Nucleus accumbens (tissue), 56 donors: Measurements from ENCODE around the gene C1orf94.
A peak's percentile ranks its signal among the peaks of the same experiment; 100 is the strongest.

Experiments used
- DNase-seq, 56 donors: peaks; one replicate each; lab custom pipeline; 2025; lab: John Stamatoyannopoulos, UW

The C1orf94 gene, protein sequence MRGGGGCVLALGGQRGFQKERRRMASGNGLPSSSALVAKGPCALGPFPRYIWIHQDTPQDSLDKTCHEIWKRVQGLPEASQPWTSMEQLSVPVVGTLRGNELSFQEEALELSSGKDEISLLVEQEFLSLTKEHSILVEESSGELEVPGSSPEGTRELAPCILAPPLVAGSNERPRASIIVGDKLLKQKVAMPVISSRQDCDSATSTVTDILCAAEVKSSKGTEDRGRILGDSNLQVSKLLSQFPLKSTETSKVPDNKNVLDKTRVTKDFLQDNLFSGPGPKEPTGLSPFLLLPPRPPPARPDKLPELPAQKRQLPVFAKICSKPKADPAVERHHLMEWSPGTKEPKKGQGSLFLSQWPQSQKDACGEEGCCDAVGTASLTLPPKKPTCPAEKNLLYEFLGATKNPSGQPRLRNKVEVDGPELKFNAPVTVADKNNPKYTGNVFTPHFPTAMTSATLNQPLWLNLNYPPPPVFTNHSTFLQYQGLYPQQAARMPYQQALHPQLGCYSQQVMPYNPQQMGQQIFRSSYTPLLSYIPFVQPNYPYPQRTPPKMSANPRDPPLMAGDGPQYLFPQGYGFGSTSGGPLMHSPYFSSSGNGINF

DNA sequence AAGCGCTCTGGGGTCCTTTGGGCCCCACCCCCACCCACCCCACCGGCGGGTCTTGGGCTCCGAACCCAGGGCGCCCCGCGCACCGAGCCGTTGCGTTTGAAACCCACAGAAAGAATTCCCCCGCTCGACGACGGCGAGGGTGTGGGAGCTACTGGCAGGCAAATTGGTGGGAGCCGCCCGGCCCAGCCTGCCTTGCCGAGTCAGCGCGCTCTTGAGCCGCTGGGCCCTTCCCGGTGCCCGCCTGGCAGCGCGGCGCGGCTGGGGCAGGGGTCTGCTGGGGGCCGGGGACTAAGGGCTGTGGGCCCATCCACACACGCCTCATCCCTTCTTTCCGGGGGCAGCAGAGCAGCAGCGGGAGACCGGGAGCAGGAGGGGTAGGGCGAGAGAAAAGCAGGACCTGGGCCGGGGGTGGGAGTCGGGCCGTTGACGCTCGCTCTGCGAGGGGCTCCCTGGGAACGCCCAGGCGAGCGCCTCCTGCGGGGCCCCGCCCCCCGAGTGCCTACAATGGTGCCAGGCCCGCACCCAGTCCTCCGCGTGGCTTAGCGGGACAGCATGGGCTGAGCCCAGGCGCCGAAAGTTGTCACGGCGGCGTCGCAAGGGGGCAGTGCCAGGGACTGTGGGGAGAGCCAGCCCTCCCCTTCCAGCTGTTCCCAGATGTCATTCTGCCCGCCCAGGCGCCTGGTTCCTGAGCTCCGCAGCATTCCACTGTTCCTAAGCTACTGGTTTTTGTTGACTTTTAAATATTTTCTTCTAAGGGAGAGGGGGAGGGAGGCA, at the start of gene C1orf94:
TSS of gene C1orf94 (plus strand) at position 78 of the 774 bp plus-strand sequence. CDS start 883 bp downstream, outside the sequence.
- peak in 28 of 56 donors; percentile 2 to 57 (median 12) for DNase-seq

DNA sequence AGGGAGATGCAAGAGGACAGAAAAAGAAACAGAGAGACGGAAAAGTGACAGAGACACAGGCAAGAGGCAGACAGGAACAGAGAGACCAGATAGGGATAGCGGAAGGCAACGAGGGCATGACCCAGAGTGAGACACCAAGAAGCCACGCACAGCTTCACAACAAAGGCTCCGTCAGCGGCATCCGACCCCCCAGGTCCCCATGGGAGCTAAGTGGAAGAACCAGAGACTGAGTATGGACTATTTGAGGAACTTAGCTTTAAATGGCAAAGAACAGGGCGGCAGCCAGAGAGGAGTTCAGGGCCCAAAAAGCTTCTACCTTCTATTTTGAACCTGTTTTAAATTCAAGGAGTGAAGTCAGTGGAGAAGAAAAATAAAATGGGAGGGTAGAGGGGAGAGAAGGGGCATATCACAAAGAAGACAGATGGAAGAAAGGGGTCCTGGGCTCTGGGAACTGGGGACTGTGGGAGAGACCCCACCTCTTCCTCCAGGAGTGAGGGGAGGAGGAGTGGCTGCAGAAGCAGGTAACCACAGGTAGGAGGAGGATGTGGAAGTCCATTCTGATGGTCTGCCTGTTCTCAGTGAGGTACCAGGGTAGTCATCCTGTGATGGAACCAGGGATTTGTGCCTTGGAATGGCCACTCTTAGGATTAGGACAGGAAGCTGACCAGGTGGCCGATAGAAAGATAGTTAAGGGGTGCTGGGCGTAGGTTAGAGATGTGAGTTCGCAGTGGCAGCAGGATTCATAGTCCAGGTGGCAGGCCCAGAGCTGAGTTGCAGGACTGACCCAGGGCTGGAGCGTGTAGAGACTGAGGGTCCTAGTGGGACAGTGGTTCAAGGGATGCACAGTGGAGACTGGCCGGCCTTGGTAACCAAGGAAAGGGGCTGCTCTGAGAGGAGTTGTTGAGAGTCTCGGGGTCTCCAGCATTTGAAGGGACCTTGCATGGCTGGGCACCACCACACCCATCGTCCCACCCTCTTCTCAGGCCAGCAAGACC, 49.4 kb upstream of the C1orf94 start:
- no peak for DNase-seq

DNA sequence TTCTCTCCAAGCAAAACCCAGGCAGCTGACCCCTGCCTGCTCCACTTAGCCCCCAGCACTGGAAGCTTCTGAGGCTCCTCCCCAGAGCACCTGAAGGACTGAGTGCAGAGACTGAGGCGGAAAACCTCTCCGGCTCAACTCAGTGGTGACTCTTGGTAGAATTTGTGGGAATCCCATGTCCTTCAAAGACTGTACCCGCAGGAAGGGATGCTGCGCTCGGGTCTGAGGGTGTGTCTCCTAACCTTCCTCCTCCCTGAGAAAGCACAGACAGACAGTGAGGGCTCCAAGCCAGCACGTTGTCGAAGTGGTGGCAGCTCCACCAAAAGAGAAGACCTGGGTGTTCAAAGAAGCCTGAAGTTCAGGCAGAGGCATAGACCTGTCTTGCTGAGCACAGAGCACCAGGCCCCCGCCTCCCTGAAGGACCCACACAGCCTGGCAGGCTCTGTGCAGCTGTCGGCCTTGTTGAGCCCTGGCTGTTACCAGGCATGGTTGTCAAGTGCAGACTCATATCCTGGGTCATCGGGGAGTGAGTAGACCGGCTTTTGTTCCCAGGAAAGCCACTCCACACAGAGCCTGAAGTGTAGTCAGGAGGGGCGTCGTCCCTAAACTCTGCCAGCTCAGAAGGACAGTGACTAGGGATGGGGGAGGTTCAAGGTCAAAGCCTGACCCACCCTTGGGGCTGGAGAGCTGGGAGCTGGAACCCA, 48.4 kb upstream of the C1orf94 start:
- no peak for DNase-seq

DNA sequence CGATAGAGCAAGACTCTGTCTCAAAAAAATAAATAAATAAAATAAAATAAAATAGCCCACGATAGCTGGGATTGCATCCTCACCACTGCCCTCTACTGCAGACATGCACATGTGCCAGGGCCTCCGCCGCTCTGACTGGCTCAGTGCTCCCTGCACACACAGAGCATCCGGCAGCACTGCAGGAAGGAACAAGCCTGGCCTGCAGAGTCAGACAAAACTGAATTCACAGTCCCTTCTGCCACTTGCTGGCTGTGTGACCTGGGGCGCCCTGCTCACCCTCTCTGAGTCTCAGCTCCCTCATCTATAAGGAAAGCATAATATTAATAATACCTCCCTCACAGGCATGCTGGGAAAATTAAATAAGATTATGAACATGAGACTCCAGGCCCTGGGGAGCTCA, 47.1 kb upstream of the C1orf94 start:
- peak in 1 of 56 donors; percentile 3 for DNase-seq

DNA sequence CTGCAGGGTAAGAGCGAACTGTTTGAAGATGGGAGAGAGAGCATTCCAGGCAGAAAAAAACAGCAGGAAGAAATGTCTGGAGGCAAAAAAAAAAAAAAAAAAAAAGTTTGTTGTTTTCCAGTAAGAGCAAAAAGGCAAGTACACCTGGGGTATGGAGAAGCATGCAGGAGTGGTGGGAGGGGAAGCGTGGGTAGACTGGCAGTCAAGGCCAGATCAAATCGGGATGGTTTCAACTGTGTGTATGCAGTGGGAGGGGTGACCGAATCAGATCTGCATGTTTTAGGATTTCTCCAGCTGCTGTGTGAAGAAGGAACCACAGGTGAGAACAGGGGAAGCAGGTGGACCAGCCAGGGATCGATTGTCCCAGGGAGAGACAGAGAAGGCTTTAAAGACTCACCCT, 46.4 kb upstream of the C1orf94 start:
- peak in 3 of 56 donors; percentile 3 to 24 (median 22) for DNase-seq

DNA sequence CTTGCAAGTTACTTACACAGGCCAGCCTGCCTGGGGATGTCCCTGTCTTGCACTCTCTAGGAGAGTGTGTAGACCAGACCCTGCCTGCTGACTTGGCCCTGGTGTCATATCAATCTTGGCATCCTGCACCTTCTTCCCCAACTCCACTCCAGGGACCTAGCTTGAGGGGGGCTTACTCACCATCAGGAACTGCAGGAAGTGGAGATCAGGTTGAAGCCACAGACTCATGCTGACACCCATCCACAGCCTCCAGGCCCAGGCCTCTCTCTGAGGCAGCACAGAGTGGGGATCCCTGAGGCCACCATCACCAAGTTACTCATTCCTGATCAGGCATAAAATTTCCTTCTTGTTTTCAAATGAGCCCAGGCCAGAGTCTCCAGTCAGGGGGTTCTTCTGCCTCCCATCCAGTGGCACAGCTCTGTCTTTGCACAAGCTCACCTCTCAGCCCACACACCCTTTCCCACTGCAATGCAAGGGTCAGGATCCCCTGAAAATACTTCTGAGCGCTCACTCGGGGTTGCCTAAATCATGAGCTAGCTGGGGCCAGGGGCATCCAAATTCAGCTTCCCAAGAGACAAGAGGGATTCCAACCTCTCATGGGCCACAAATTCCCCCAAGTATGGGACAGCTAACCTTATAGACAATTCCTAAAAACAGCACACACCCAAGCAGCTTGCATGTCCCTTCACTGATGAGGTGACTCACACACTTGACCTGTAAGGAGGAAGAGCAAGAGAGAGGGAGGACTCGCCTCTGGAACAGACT, 45.1 kb upstream of the C1orf94 start:
- no peak for DNase-seq

DNA sequence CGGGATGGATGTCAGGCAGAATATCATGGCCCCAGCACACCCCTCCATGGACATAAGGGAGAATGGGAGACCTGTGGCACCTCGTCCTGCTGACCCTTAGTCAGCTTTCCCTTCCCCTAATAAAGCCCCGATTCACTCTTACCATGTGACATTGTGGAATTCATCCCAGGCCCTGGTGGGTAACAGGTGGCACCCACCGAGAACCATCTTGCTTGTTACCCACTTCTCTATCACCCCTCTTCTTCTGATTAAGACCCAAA, 44.6 kb upstream of the C1orf94 start:
- DNase-seq, result no peak

DNA sequence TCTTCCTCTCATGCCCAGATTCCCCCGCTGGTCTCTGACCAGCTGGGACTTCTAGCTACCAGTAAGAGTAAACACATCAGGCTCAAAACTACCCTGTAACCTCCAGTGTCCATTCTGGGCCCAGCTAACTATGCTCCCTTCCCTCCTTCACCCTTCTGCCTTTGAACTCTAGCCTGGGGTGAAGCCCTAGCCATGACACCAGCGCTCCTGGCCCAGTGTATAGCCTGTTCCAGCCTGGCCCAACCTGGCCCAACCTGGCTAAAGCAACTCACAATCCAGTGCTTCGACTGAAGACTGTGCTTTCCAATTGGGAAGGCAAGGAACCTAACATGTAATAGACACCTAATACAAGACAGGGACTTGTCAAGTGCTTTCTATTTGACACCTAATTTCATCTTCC, 39.3 kb upstream of the C1orf94 start:
- DNase-seq, result no peak

DNA sequence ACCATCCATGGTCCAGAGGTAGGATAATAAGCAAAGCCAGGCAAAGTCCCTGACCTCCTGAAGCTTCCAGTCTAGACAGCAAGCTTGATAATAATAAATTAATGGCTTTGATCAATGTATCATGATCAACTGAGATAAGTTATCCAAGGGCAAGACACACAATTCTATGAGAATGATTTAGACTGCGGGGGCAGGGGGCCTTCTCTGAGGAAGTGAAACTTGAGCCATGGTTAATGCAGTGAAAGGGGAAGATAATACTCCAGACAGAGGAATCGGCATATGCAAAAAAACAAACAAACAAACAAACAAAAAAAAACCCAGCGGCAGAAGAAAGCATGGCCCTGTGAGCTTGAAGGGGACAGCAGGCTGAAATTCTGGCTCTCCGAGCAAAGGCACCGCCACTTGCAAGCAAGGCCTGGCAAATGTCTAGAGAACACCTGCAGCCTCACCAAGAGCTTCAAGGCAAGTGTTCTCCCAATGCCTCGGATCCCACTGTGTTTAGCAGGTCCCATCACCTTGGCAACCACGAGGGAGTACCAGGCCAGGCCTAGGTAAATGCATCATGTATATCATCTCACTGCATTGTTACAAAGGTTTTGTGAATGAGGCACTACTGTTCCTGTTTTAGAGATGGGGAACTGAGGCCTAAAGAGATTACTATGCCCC, 36.6 kb upstream of the C1orf94 start:
- peak in 3 of 56 donors; percentile 3 to 26 (median 5) for DNase-seq

DNA sequence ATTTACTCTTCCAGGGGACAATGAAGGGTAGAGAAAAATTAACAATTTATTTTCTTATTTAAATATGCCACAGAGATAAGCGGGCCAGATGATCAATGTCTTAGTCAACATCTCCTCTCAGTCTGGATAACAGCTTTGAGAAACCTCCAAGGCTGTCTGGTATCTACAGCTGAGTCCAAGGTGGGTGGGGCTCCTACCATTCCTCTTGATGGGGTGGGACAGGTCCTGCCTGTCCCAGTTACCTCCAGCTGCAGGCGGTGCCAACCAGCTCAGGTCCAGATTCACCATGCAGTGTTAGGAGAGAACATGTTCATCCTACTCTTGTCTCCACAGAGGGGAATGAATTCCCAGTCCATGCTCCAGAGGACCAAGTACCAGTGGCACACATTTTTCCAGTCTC, 32.7 kb upstream of the C1orf94 start:
- no peak for DNase-seq

DNA sequence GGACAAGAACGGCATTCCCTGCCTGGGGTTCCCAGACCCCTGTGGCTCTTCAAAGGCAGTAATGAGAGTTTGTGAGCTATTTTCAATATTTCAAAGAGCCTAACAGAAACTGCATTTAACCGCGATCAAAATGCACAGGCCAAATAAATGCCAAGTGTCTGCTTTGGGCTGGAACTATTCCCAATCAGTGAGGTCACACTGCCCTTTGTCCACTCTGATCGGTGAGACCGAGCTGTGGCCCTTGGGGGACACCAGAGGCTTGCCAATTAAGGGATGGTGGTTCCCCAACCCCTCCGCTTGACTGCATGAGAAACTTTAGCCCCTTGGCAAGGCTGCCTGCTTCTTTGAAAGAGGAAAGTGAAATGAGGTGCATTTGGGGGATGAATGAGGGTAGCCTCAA, 31.9 kb upstream of the C1orf94 start:
- DNase-seq, result peak in 3 of 56 donors; percentile 4 to 13 (median 4)

DNA sequence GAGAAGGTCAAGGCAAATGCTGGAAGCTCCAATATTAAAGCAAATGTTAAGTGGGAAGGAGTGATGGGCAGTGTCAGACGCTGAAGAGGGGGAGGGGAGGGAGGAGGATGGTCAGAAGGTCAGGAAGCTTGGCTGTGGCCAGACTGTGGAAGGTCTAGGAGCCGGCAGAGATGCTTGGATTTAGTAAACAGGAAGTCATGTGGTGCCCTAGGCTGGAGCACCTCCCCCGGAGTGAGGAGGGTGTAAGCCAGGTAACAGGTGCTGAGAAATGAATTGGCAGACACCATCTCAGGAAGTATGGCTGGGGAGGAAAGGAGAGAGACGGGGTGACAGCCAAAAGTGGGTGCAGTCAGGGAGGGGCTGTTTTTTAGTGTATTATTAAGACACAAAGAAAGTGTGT, 29.4 kb upstream of the C1orf94 start:
- DNase-seq, result no peak

DNA sequence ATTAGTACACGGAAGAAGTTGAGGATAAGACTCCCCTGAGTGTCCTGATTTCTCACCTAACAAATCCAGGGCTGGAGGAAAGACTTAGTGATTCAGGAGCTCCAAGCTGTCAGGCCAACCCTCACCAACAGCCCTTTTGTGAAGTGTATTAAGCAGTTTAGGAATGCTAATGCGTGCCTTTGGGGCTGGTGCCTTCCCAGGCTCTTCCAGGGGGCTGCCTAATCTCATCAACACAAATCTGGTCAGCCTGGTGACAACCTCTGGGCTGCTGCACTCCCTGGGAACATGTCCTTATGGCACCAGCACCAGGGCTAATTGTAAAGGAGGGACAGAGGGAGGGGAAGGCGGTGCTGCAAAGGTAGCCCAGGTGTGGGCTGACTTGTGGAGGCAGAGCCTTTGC, 27.2 kb upstream of the C1orf94 start:
- no peak for DNase-seq

DNA sequence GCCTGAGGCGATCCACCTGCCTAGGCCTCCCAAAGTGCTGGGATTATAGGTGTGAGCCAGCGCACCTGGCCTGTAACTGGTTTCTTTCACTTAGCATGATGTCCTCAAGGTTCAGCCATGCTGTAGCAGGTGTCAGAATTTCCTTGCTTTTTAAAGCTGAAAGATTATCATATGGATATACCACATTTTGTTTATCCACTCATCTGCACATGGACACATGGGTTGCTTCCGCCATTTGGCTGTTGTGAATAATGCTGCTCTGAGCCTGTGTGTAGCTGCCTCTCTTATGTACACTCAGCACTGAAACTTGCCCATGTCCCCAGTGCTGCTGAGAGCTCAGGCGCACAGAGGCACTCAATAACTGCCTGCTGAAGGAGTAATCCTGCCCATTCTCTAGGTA, 23.5 kb upstream of the C1orf94 start:
- DNase-seq, result no peak

DNA sequence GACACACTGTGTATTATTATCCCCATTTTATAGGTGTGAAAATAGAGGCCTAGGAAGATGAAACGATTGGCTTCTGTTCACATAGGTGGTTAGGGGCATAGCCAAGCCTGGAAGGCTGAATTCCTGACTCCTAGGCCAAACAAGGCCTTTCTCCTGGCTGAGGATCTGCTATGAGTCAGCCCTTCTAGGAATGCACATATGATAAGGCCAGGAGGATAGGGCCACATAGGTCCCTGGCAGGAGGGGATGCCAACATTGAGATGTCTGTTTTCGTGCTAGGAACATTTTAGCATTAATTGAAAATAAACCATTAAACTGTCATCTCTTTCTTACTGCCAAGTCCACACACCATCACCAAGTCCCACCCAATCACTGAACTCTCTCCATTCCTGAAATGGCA, 20.8 kb upstream of the C1orf94 start:
- no peak for DNase-seq

DNA sequence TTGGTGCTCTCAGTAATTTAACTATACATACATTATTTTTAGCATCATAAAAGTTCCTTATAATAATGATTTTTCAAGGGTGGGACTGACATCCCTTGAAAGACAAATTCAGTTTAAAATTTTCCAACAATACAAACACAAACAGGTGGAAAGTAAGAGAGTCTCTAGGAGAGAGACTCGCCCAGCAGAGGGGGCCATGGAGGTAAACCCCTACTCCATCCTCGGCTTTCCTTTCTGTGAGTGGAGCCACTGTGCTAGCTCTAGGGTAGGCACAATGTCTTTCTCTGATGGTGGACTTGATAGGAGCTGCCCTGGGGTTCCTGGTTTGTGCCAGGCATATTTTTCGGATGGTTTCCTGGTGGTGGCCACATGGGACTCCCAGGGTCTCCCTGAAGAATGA, 20.0 kb upstream of the C1orf94 start:
- DNase-seq, result no peak

DNA sequence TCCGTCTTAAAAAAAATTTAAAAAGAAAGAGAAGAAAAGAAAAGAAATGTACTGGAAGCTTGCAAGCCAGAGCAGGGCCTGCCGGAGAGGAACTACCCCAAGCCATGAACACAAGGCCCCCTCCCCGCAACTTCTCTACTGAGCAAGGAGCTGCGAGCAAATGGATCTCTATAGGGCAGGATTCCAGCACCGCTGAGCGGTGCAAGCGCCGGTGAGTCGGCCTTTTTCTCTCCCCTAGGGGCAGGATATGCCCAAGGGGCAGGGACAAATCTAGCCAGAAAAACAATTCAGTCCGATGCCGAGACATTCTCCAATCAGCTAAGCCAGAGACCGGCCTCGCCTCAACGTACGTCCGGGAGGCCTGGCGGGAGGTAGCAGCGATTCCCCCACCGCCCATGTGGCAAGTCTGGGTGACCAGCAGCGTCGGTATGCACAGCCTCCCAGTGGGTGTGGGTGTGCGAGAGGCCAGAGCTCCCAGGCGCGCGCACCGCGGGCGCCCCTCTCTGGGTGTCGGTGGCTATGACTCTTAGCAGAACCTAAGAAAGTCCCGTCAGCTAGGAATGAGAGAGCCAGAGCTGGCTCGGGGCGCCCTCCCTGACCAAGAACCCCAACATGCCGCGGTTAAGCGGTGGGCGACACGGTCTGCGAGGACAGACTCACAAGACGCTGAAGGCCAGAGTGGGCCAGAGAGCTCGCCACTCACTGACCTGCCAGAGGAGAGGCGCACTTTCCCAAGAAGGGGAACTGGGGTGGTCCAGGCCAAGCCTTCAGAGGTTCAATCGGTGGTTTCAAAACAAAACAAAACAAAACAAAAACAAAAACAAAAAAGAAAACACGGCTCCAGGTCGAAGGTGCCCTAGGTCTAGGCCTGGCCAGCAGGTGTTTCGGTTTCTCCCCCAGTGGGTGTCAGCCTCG, 13.6 kb upstream of the C1orf94 start:
- peak in 54 of 56 donors; percentile 33 to 88 (median 73) for DNase-seq
